ENCODE data around the gene LMTK3. TPM values are rescaled to one million over a fixed set of nuclear protein-coding genes. Genes with fewer than 3 reads are reported as not detected.

LMTK3 gene
- total RNA-seq, 1 experiment from 2014 or later = not detected

DNA sequence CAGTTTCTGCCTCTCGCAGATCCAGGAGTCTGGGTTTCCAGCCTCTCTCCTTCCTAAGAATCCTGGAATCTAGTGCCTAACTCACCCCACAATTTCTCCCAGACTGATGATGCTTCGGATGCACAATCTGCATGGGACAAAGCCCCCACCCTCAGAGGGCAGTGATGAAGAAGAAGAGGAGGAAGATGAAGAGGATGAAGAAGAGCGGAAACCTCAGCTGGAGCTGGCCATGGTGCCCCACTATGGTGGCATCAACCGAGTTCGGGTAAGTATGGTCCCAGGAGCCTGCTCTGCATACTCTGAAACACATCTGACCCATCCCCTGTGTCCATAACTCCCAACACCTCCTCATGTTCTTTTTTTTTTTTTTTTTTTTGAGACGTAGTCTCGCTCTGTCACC is 65.1 kb downstream of the LMTK3 start:
- no peak for DNase-seq (ENCODE audit: low spot score)

DNA sequence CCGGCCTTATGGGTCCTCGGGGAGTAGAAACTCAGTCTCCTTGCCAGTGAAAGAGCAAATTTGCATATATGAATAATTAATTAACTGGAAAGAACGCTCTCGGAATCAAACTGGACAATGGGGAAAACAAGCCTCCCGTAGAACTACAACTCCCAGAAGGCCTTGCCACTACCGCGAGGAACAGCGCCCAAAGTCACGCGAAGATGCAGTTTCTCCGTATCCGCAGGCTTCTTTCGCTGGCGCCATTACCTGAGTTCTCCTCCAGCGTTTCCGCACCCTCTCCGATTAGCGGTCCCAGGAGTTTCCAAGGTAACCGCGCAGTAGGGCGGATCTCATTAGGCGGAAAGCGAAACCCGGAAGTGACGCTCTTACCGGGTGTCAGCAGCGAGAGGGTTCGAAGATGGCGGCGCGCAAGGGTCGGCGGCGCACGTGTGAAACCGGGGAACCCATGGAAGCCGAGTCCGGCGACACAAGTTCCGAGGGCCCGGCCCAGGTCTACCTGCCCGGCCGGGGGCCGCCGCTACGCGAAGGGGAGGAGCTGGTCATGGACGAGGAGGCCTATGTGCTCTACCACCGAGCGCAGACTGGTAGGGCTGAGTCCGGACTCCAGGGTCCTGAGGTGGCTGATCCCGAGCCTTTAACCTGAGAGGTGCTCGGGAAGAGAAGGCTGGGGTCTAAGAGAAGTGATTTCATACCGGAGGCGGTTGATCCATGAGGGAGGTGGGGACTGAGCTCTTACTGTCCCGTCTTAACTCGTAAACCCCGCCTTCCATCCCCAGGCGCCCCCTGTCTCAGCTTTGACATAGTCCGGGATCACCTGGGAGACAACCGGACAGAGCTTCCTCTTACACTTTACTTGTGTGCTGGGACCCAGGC is 65.8 kb downstream of the LMTK3 start, which contains the start of gene GRWD1:
TSS of gene GRWD1 (plus strand) at position 378 of the 876 bp plus-strand sequence. CDS start at position 401, 23 bp downstream.
- peak; percentile 99 for DNase-seq (ENCODE audit: low spot score)

- DNase-seq (ENCODE audit: low spot score) = peak; percentile 90
These were observed 66.4 kb downstream of the LMTK3 start for GRCh38 chr19:48445256-48445605.

DNA sequence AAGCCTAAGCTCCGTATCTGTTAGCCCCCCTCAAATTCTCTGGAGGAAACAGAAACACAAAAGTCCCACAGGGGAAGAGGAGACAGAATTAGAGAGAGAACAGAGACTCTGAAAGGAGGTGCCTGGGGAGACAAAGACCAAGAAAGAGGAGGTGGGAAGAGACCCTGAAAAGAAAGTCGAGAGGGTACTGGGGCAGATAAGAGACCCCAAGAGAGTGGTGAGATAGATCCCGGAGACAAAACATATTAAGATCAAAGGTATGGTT is 66.8 kb downstream of the LMTK3 start:
- no peak for DNase-seq (ENCODE audit: low spot score)

- DNase-seq (ENCODE audit: low spot score) = no peak
These were observed 67.3 kb downstream of the LMTK3 start for GRCh38 chr19:48444129-48444935.

GRCh38 chr19:48443731-48444128 is 67.9 kb downstream of the LMTK3 start:
- DNase-seq (ENCODE audit: low spot score) = no peak

DNA sequence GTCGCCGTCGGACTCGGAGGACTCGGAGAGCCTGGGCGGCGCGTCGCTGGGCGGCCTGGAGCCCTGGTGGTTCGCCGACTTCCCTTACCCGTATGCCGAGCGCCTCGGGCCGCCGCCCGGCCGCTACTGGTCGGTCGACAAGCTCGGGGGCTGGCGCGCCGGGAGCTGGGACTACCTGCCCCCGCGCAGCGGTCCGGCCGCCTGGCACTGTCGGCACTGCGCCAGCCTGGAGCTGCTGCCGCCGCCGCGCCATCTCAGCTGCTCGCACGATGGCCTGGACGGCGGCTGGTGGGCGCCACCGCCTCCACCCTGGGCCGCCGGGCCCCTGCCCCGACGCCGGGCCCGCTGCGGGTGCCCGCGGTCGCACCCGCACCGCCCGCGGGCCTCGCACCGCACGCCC is 68.4 kb downstream of the LMTK3 start:
- no peak for DNase-seq (ENCODE audit: low spot score)

GRCh38 chr19:48442116-48443035 is 69.3 kb downstream of the LMTK3 start:
- no peak for DNase-seq (ENCODE audit: low spot score)

GRCh38 chr19:48441360-48442050 is 70.1 kb downstream of the LMTK3 start:
- no peak for DNase-seq (ENCODE audit: low spot score)

DNA sequence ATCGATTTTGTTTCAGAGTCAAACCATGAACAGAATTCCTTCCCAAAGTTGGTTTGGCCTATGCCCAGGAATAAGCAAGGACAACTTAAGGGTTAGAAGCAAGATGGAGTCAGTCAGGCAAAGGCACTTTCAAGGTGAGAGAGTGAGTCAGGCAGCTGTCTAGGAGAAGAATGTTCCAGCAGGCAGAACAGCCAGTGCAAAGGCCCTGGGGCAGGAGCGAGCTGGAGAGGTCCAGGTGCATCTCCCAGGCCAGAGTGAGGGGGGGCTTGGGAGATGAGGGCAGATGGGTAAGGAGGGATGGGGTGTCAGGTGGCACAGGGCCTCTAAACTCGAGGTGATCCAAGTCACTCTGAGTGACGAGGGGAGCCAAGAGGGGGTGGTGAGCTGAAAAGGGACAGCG is 75.0 kb downstream of the LMTK3 start:
- no peak for DNase-seq (ENCODE audit: low spot score)

Other genes with a start within 250 kb of the LMTK3 start
- 0.06 TPM in 1 of 2 replicates, not detected in the other for gene ZNF114, start 241.8 kb downstream of the LMTK3 start, total RNA-seq (2014; rRNA removed; shearing (Covaris generic))
- 80.2 and 150 TPM in 2 replicates for gene EMP3, start 186.3 kb downstream of the LMTK3 start, total RNA-seq (2014; rRNA removed; shearing (Covaris generic))
- gene TMEM143, start 147.9 kb downstream of the LMTK3 start, total RNA-seq (2014; rRNA removed; shearing (Covaris generic)) = 3.3 and 3.6 TPM in 2 replicates
- gene SYNGR4, start 147.5 kb downstream of the LMTK3 start, total RNA-seq (2014; rRNA removed; shearing (Covaris generic)) = 0.35 TPM in 1 of 2 replicates, not detected in the other
- 127 and 219 TPM in 2 replicates for gene KDELR1, start 120.3 kb downstream of the LMTK3 start, total RNA-seq (2014; rRNA removed; shearing (Covaris generic))
- not detected in 2 replicates for gene GRIN2D, start 118.2 kb downstream of the LMTK3 start, total RNA-seq (2014; rRNA removed; shearing (Covaris generic))
- 54.8 and 65.5 TPM in 2 replicates for gene GRWD1, start 65.9 kb downstream of the LMTK3 start, total RNA-seq (2014; rRNA removed; shearing (Covaris generic))
- 0.23 and 0.41 TPM in 2 replicates for gene KCNJ14, start 56.3 kb downstream of the LMTK3 start, total RNA-seq (2014; rRNA removed; shearing (Covaris generic))
- 44.1 and 47.8 TPM in 2 replicates for gene CYTH2, start 42.5 kb downstream of the LMTK3 start, total RNA-seq (2014; rRNA removed; shearing (Covaris generic))
- gene SULT2B1, start 40.3 kb upstream of the LMTK3 start, total RNA-seq (2014; rRNA removed; shearing (Covaris generic)) = 0.23 TPM in 1 of 2 replicates, not detected in the other
- not detected in 2 replicates for gene SPACA4, start 94.9 kb upstream of the LMTK3 start, total RNA-seq (2014; rRNA removed; shearing (Covaris generic))
- gene FAM83E, start 103.2 kb upstream of the LMTK3 start, total RNA-seq (2014; rRNA removed; shearing (Covaris generic)) = 0.06 and 1.6 TPM in 2 replicates
- gene RPL18, start 107.3 kb upstream of the LMTK3 start, total RNA-seq (2014; rRNA removed; shearing (Covaris generic)) = 1,978 and 2,048 TPM in 2 replicates
- gene SPHK2, start 107.7 kb upstream of the LMTK3 start, total RNA-seq (2014; rRNA removed; shearing (Covaris generic)) = 6.5 and 9.0 TPM in 2 replicates
- 14.0 and 34.2 TPM in 2 replicates for gene DBP, start 125.5 kb upstream of the LMTK3 start, total RNA-seq (2014; rRNA removed; shearing (Covaris generic))
- gene CA11, start 134.4 kb upstream of the LMTK3 start, total RNA-seq (2014; rRNA removed; shearing (Covaris generic)) = 2.2 and 8.3 TPM in 2 replicates
- 0.58 TPM in 1 of 2 replicates, not detected in the other for gene NTN5, start 161.2 kb upstream of the LMTK3 start, total RNA-seq (2014; rRNA removed; shearing (Covaris generic))
- not detected in 2 replicates for gene FUT2, start 184.1 kb upstream of the LMTK3 start, total RNA-seq (2014; rRNA removed; shearing (Covaris generic))
- 0.31 and 0.51 TPM in 2 replicates for gene MAMSTR, start 207.9 kb upstream of the LMTK3 start, total RNA-seq (2014; rRNA removed; shearing (Covaris generic))
- gene RASIP1, start 228.8 kb upstream of the LMTK3 start, total RNA-seq (2014; rRNA removed; shearing (Covaris generic)) = 0.14 TPM in 1 of 2 replicates, not detected in the other
- gene IZUMO1, start 235.1 kb upstream of the LMTK3 start, total RNA-seq (2014; rRNA removed; shearing (Covaris generic)) = not detected in 2 replicates
- 0.25 TPM in 1 of 2 replicates, not detected in the other for gene FUT1, start 240.8 kb upstream of the LMTK3 start, total RNA-seq (2014; rRNA removed; shearing (Covaris generic))
- gene FGF21, start 243.7 kb upstream of the LMTK3 start, total RNA-seq (2014; rRNA removed; shearing (Covaris generic)) = not detected in 2 replicates